Measurements from ENCODE around the gene LCP1.
"Not testable (repeated sequence)": the region's sequence is repeated elsewhere in the genome, so short reads cannot be mapped to it uniquely, and the experiment has no call there.

Gene LCP1

DNA sequence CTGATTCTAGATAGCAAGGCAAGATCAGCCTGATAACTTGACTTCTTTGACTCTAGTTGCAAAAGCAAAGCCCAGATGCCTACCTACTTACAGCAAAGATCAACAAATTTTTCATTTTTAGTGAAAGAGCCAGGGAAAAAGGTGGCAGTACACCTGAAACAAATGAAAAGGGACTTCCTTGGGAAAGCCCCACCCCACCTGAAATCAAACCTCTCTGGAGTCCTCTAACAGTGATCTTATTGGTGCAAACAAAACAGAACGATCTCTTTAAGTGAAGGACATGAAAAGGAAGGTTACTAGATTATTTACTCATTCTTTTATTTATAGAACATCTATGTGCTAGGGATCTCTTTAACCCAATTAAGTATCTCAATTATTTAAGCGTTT lies 507 bp upstream of the LCP1 start:
- no peak for DNase-seq (ENCODE audit: low read depth in 2 of 2)

GRCh38 chr13:46181377-46181839 lies 569 bp downstream of the LCP1 start:
- no peak for DNase-seq (ENCODE audit: low read depth in 2 of 2)

GRCh38 chr13:46179969-46180763 lies 1.8 kb downstream of the LCP1 start:
- no peak for DNase-seq (ENCODE audit: low read depth in 2 of 2)

DNA sequence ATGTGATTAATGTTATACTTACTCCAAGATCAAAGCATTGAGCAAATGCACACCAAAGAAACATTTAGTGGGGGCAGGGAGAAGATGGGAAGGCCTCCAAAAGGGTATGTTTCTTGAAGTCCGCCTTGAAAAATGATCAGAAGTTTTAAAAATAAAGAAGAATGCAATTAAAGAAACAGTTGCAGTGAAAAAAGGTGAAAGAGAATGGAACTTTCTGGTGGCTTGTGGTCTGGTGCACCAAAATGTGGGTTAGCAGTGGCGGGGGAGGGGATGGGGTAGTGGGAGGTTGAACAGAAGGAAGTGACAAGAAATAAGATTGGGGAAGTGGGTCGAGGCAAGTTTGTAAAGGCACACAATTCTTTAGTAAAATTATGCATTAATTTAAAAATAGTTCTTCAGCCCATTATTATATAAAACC lies 2.5 kb downstream of the LCP1 start:
- no peak for DNase-seq (ENCODE audit: low read depth in 2 of 2)

- DNase-seq (ENCODE audit: low read depth in 2 of 2): no peak
Observed at GRCh38 chr13:46178821-46179220, 3.2 kb downstream of the LCP1 start.

DNA sequence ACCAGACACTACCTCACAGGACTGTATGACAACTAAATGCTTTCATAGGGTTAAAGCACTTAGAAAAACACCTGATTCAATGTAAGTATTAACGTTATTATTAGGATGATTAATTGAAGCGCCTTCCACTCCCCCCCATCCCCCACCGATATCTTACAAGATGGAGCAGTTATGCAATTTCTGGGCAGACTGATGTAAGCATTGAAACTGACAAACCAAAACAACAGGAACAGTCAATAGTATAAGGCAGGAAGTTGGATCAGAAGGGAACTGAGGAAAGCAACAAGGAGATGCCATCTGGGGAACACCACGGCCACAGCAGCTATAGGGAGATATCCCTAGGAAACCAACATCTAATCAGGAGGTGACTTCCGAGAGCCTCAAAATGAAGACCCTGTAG lies 3.8 kb downstream of the LCP1 start:
- no peak for DNase-seq (ENCODE audit: low read depth in 2 of 2)

DNA sequence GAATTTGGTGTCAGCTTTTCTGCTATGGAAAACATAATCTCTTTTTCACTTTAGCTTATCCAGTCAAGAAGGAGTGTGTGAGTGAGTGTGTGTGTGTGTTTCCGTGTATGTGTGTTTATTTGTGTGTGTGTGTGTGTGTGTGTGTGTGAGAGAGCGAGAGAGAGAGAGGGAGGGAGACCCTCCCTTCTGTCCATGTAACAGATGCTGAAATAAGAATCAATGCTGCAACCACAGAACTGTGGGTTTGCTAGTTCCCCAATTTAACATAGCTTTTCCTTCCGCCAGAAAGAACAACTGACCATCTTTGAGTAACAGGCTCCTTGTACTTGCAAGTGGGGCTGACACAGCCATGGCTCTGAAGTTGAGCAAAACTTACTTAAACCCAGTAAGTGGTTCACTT lies 5.2 kb downstream of the LCP1 start:
- DNase-seq (ENCODE audit: low read depth in 2 of 2): no peak

DNA sequence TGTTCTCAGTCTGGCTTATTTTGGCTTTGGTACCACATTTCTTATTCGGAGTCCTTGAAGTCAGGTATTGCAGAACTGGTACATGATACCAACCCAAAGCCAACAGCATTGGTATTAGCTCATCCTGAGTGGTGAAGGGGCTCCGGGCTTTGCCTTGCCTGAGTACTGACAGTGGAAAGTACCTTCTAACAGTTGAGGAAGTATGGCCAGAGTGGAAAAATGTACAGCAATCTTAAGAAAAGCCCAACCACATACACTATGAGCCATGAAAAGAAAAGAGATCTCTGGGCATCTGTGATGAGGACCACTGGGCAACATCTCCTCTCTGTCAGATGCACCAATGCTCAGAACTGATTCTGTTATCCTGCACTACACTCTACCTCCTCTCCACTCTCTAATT lies 8.3 kb downstream of the LCP1 start:
- DNase-seq (ENCODE audit: low read depth in 2 of 2): no peak

DNA sequence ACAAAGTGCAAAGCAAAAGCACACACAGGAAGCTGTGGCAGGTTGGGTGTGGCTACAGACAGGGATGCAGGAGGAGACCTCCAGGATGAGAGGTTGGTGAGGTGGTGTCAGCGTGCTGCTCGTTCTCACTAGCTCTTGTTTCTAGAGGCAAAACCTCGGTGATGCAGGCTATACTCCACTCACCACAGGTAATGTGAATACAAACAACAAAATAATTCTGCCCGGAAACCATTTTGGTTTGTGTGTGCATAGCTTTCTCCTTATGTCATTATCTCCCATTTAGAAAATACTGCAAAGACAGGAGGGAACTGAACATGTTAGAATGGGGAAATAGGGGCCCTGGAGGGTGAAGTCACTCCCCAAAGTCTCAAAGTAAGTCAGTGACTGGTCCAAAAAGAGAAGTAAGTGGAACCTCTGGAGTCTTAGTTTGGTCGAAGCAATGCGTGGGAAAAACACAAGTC lies 9.4 kb downstream of the LCP1 start:
- no peak for DNase-seq (ENCODE audit: low read depth in 2 of 2)

GRCh38 chr13:46171739-46172138 lies 10.2 kb downstream of the LCP1 start:
- no peak for DNase-seq (ENCODE audit: low read depth in 2 of 2)

GRCh38 chr13:46171217-46171616 lies 10.8 kb downstream of the LCP1 start:
- DNase-seq (ENCODE audit: low read depth in 2 of 2): no peak

DNA sequence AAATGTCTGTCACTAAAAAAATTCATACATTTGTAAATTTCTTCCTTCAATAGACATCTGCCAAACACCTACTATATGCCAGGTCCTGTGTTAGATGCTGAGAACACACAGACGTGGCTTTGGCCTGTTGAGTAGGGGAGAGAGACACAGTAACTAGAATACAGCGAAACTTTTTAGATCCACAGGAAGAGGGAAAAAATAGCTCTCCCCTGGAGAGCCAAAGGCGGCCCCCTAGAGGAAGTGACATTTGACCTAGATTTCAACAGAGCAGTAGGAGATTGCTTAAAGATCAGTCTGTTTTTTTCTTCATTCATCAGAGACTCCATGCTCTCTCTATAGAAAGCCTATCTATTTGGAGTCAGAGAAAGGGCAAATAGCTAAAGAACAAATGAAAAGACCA lies 11.3 kb downstream of the LCP1 start:
- DNase-seq (ENCODE audit: low read depth in 2 of 2): no peak

DNA sequence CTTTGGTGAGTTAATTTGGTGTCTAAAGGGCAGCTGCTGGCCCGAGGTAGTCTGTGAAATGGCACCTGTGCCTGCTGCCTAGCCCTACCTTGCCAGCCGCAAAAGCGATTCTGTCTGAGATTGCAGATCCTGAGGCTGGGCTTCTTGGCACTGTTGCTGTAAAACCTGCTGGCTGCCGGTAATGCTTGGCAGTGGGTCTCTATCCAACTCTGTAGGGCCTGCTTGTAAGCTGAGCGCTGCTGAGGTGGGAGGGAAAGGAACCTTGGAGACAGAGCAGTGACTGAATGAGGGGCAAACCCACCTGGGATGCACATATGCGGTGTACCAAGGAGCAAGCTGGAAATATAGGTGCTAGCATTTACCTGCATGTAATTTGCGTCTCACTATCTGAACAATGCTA lies 11.7 kb downstream of the LCP1 start:
- DNase-seq (ENCODE audit: low read depth in 2 of 2): no peak

DNA sequence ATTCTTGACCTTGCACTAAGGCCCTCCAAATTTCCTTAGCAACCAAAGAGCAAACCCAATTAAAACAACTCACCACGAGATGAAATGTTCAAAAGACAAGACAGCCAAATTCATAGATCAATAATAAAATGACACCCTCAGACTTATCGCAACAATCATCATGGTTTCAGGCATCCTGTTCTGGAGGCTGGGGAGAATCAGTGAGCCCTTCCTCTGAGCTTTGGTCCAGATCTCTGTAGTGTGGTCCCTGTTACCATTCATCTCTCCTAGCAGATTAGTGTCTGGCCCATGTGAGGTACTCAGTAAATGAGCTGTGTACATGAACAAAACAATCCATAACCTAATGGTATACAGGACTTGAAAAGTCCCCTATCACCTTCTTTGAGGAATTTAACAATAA lies 12.2 kb downstream of the LCP1 start:
- DNase-seq (ENCODE audit: low read depth in 2 of 2): no peak

DNA sequence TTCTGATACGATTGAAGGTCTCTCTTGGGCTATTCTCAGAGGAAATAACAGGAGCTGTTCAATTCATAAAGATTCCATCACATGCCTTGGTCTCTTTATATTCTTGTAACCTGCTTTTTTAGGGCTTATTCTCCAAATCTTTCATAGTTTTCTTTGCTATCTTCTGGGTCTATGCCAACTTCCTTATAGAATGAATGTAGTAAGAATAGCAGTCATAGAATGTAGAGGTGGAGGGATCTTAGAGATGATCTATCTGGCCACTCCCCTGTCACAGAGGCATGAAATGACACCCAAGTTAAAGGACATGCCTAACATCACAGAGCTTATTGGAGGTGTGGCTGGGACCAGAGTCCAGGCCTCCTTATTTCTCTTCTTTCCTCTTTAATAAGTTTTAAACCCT lies 13.2 kb downstream of the LCP1 start:
- DNase-seq (ENCODE audit: low read depth in 2 of 2): no peak

- DNase-seq (ENCODE audit: low read depth in 2 of 2): no peak
Observed at GRCh38 chr13:46168341-46168740, 13.6 kb downstream of the LCP1 start.

DNA sequence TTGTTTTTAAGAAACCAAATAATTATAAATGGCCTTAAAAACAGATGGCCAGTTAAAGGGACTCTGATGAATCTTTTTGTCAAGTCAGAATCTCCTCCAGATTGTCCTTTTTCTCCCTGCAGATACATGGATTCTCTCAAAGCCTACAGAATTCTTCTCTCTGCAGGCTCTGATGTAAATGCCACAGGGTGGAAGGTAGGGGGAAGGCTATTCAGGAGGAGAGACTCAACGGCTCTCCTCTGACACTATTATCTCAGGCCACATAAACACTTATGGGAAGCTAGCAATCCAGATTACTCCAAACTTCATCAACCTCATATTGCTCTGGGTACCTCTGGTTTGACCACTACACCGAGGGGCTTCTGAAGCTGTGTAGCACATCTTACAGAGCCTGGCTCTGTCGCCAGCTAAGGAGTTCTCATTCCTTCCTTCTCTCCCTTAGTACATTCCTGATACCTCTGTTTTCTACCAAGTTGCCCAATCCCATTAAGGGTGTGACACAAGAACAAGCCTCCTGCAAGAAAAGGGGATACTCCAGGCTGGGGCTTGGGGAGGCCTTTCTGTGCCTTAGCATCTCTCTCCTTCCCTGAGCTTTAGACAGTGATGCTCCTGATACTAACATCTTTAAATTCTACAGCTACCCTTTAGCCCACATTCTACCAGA lies 14.9 kb downstream of the LCP1 start:
- no peak for DNase-seq (ENCODE audit: low read depth in 2 of 2)

- no peak for DNase-seq (ENCODE audit: low read depth in 2 of 2)
Observed at GRCh38 chr13:46166224-46166584, 15.8 kb downstream of the LCP1 start.

DNA sequence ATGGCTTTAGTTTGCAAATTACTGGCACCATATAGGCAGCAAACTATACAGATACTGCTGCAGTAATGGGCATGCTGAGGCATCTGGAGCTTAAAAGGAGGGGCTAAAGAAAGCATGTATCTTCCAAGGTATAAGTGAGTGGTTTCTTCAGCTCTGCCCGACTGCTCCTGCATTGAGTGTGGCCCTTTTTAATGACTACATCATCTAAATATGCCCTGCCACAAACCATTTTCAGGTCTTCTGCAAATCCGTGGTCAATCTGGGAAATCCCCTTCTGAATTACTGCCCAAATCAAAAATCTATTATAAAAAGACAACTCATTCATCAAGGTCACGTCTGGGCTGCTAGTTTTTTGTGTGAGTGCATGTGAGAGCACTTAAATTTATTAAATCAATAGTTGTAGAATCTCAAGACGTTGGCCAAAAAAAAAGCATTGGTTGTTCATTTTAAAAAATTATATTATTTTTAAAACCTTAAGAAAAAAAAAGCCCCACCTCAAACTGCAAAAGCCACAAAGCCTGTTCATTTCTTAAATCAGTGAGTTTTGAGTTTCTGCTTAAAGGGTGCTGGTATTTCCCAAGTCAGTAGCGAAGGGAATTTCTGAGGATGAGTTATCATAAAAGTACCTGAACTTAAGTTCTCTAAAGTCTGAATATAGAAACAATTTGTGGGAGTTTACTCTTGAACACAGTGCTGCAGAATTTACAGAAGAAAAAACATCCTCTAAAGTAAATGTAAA lies 16.3 kb downstream of the LCP1 start:
- no peak for DNase-seq (ENCODE audit: low read depth in 2 of 2)

GRCh38 chr13:46164661-46165060 lies 17.3 kb downstream of the LCP1 start:
- no peak for DNase-seq (ENCODE audit: low read depth in 2 of 2)

GRCh38 chr13:46162741-46163140 lies 19.2 kb downstream of the LCP1 start:
- not testable (repeated sequence) for DNase-seq (ENCODE audit: low read depth in 2 of 2)

DNA sequence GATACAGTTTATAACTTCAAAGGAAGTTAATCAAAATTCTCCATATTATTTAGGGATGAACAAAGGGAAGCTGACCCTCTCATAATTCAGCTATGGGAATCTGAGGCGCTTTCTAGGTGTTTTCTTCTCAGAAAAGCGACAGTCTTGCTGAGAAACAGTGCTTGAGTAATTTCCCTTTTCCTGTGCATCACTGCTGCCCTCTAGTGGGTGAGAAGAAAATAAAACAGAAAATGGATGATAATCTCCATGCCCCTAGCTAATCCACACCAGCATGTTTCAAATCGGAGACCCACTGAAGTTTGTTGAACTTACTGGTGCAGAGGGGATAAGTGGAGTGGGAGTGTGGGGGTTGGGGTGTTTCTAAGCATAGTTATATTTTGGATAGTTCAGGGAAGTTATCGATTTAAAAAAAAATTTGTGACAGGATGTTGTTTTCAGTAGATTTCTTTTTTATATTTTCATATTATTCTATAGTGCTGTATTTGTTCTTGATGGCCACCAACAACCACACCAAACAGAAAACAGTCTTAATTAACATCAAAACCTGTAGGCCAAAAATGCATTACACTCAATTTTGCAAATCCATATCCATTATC lies 21.4 kb downstream of the LCP1 start:
- peak; percentile 31 to 37 for DNase-seq (ENCODE audit: low read depth in 2 of 2)
